Keratinocyte (primary cell): ENCODE results near the gene CRACR2B. TPM values are rescaled to one million over a fixed set of nuclear protein-coding genes. Genes with fewer than 3 reads are reported as not detected.
A peak's percentile ranks its signal among the peaks of the same experiment; 100 is the strongest.

ENCODE experiments used
- DNase-seq: peaks from one replicate; pipeline ENCODE4 v3.0.0-alpha.2; 2011; ENCODE audit warnings: low read depth, missing footprints, low spot score
- FAIRE-seq: peaks from 2 replicates; lab custom pipeline; 2011; peaks lifted over from hg19 to GRCh38; lab: Jason Lieb, UNC
- H2AFZ ChIP-seq: 2 replicates; pipeline ENCODE4 v1.6.0; 2012; ENCODE audit warnings: low read length, control low read depth, inconsistent platforms; ENCODE audit not compliant: control insufficient read depth
- H3K27ac ChIP-seq: 2 replicates; pipeline ENCODE4 v1.5.1; 2011; ENCODE audit warnings: low read length; ENCODE audit not compliant: control insufficient read depth, insufficient read depth
- H3K27me3 ChIP-seq: 3 replicates; pipeline ENCODE4 v1.6.0; 2011; ENCODE audit warnings: low read length; ENCODE audit not compliant: control insufficient read depth, insufficient read depth; ENCODE audit errors: extremely low read depth
- H3K36me3 ChIP-seq, 2 experiments: 2 replicates in 1 of 2; 3 replicates in 1 of 2; pipeline ENCODE4 v1.5.1; 2011; ENCODE audit warnings: low read length in 2 of 2, mild to moderate bottlenecking in 1 of 2; ENCODE audit not compliant: control insufficient read depth in 2 of 2, insufficient read depth in 2 of 2; ENCODE audit errors: extremely low read depth in 1 of 2
- H3K4me1 ChIP-seq: 3 replicates; pipeline ENCODE4 v1.5.1; 2011; ENCODE audit warnings: low read length; ENCODE audit not compliant: control insufficient read depth, insufficient read depth; ENCODE audit errors: extremely low read depth
- H3K4me2 ChIP-seq: 3 replicates; pipeline ENCODE4 v1.6.0; 2011; ENCODE audit warnings: low read depth, low read length; ENCODE audit not compliant: control insufficient read depth, insufficient read depth; ENCODE audit errors: extremely low read depth
- H3K4me3 ChIP-seq, 3 experiments: fragments of 200-600 bp in 1 of 3; sonication (generic) in 1 of 3; 2 replicates in 2 of 3; 3 replicates in 1 of 3; pipeline ENCODE4 v1.5.1; 2011 to 2016; ENCODE audit warnings: low read length in 3 of 3, mild to moderate bottlenecking in 3 of 3, control low read depth in 2 of 3, inconsistent platforms in 1 of 3, low read depth in 1 of 3, mixed read lengths in 1 of 3, mixed run types in 1 of 3, moderate library complexity in 1 of 3; ENCODE audit not compliant: control insufficient read depth in 2 of 3, insufficient read depth in 2 of 3; ENCODE audit errors: extremely low read depth in 1 of 3
- H3K79me2 ChIP-seq: 2 replicates; pipeline ENCODE4 v1.6.0; 2012; ENCODE audit warnings: low read length; ENCODE audit not compliant: control insufficient read depth, insufficient read depth
- H3K9ac ChIP-seq: 3 replicates; pipeline ENCODE4 v1.6.0; 2011; ENCODE audit warnings: low read length; ENCODE audit not compliant: control insufficient read depth, insufficient read depth; ENCODE audit errors: extremely low read depth
- H3K9me1 ChIP-seq: 3 replicates; pipeline ENCODE4 v1.6.0; 2011; ENCODE audit warnings: low read length; ENCODE audit not compliant: control insufficient read depth, insufficient read depth; ENCODE audit errors: extremely low read depth
- H3K9me3 ChIP-seq: 2 replicates; pipeline ENCODE4 v1.5.1; 2012; ENCODE audit warnings: low read depth, low read length; ENCODE audit not compliant: control insufficient read depth
- H4K20me1 ChIP-seq: 3 replicates; pipeline ENCODE4 v1.6.0; 2011; ENCODE audit warnings: low read length; ENCODE audit not compliant: control insufficient read depth, insufficient read depth; ENCODE audit errors: extremely low read depth
- CTCF ChIP-seq, 3 experiments: IDR thresholded peaks in 1 of 3; conservative IDR thresholded peaks in 1 of 3; optimal IDR thresholded peaks in 1 of 3; 2 replicates in 2 of 3; 3 replicates in 1 of 3; pipeline versions ENCODE3 to v1.5.1; 2011; ENCODE audit warnings: low read length in 3 of 3, mild to moderate bottlenecking in 3 of 3, moderate library complexity in 2 of 3, control low read depth in 1 of 3, inconsistent platforms in 1 of 3; ENCODE audit not compliant: insufficient read depth in 2 of 3; ENCODE audit errors: extremely low read depth in 1 of 3
- EZH2 ChIP-seq: IDR thresholded peaks from one replicate; pipeline ENCODE4 v1.6.1; 2012; ENCODE audit warnings: inconsistent platforms, mild to moderate bottlenecking, low read length, moderate library complexity
- dilution Hi-C: fragments of 300-500 bp; cut with MboI; formaldehyde crosslinking; loops from one replicate; pipeline ENCODE4 v1.7.0; 2020; ENCODE audit warnings: low sequenced_read_pairs; ENCODE audit not compliant: extremely low pct_ligation_motif_present
- polyA plus RNA-seq, 5 experiments: library from polyadenylated mRNA; depleted of rRNA in 3 of 5; stranded (reverse) in 3 of 5; stranded (forward) in 1 of 5; unstranded in 1 of 5; fragments of >200 nt; gene quantifications; 1 replicate in 1 of 5; 2 replicates in 3 of 5; 3 replicates in 1 of 5; pipeline versions ENCODE4 v1.2.1 to v1.2.3, GENCODE V29; 2011 to 2012; ENCODE audit warnings: missing spikeins in 2 of 5, low read depth in 1 of 5, low replicate concordance in 1 of 5

CRACR2B gene
- polyA plus RNA-seq, 1 donor (not counting 4 experiments of a cell fraction or from before 2014, with no cell fraction given) = 0.17 TPM

DNA sequence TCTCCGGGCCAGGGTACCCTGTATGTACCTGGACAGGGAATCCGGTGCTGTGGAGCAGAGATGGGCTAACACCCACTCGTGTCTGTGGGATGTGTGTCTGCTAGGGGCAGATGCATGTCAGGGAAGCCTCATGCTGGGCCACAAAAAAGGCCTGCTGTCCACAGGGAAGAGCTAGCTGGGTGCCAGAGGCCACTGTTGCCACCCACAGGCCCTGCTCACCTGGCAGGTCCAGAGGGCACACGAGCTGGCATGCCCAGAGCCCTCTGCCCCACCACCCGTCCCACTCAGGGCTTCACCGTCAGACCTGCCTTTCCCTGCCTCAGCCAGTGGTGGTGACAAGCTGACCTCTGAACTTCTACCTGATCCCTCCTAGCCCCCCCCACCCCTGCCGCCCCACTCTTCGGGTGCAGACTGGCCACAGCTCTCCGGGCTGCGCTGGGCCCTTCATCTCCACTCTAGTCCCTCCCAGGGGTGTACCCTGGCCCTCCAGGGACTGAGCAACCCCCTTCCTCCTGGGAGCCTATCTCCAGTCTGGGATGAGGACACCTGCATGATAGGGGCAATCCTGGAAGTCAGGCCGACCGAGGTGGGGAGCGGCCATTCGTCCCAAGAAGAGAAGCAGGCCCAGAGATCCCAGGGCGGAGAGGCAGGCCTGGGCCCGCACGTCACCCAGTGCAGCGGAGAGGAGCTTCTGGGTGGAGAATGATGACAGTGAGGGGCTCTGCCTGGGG is 31.0 kb upstream of the CRACR2B start:
- H4K20me1 ChIP-seq = no peaks in the 10 kb centered on the region
- H3K27me3 ChIP-seq = no peaks in the 10 kb centered on the region
- H3K9me3 ChIP-seq = no peaks in the 10 kb centered on the region
- DNase-seq (no peak), FAIRE-seq (no peak)
- H3K79me2 ChIP-seq = no peaks in the 10 kb centered on the region
- H3K4me3 ChIP-seq = peak overlapping the region; percentile 84 to 89 (median 86)
- H3K36me3 ChIP-seq = peaks cover 11 to 15% of the 10 kb centered on the region in 2 experiments
- H3K9ac ChIP-seq = peak overlapping the region; percentile 80
- H3K4me1 ChIP-seq = peaks cover 17% of the 10 kb centered on the region
- TF ChIP-seq EZH2 (no peak), CTCF (optimal IDR thresholded peaks at IDR 0.05 in 1 of 3, IDR thresholded peaks at IDR 0.05 in 1 of 3, conservative IDR thresholded peaks at IDR 0.05 in 1 of 3; ENCODE audit: extremely low read depth in 1 of 3, insufficient read depth in 2 of 3, low read length in 3 of 3) (no peak)
- H3K4me2 ChIP-seq = peak overlapping the region; percentile 96
- H3K9me1 ChIP-seq = no peaks in the 10 kb centered on the region
- dilution Hi-C loops = no loop called here
- H3K27ac ChIP-seq = peak overlapping the region; percentile 70
- H2AFZ ChIP-seq = peak overlapping the region; percentile 13

GRCh38 chr11:797296-798092 is 30.2 kb upstream of the CRACR2B start:
- peak overlapping the region; percentile 84 to 89 (median 86) for H3K4me3 ChIP-seq
- FAIRE-seq (peak; percentile 83), DNase-seq (no peak)
- H3K9me3 ChIP-seq = no peaks in the 10 kb centered on the region
- peak overlapping the region; percentile 66 for H2AFZ ChIP-seq
- TF ChIP-seq EZH2 (no peak), CTCF (optimal IDR thresholded peaks at IDR 0.05 in 1 of 3, IDR thresholded peaks at IDR 0.05 in 1 of 3, conservative IDR thresholded peaks at IDR 0.05 in 1 of 3; ENCODE audit: extremely low read depth in 1 of 3, insufficient read depth in 2 of 3, low read length in 3 of 3) (no peak)
- no peaks in the 10 kb centered on the region for H3K79me2 ChIP-seq
- peak overlapping the region; percentile 70 for H3K27ac ChIP-seq
- dilution Hi-C loops = no loop called here
- H3K9ac ChIP-seq = peak overlapping the region; percentile 80
- H3K36me3 ChIP-seq = peaks cover 7 to 18% of the 10 kb centered on the region in 2 experiments
- no peaks in the 10 kb centered on the region for H4K20me1 ChIP-seq
- H3K4me1 ChIP-seq = peaks cover 17% of the 10 kb centered on the region
- no peaks in the 10 kb centered on the region for H3K9me1 ChIP-seq
- H3K4me2 ChIP-seq = peak overlapping the region; percentile 96
- no peaks in the 10 kb centered on the region for H3K27me3 ChIP-seq
